ENCODE results near the gene ADGRB3.

Gene ADGRB3

GRCh38 chr6:69261010-69261409 lies 625.9 kb downstream of the ADGRB3 start:
- Histone ChIP-seq H3K79me2 (ENCODE audit: low read length) (no peaks in the 10 kb centered on the region), H3K4me3 (ENCODE audit: low read length) (no peak overlapping the region), H3K9me2 (replicated peaks; ENCODE audit: insufficient read depth, low read length) (no peaks in the 10 kb centered on the region), H3K4me2 (ENCODE audit: low read depth, low read length) (no peak overlapping the region), H3K36me3 (replicated peaks; ENCODE audit: insufficient read depth, low read length) (no peaks in the 10 kb centered on the region), H3F3A (ENCODE audit: insufficient read depth, low read length) (no peaks in the 10 kb centered on the region), H3K9ac (ENCODE audit: low read length) (no peak overlapping the region), H3K9me3 (replicated peaks; ENCODE audit: insufficient read depth, low read length) (no peaks in the 10 kb centered on the region), H2AFZ (ENCODE audit: low read length) (no peak overlapping the region), H3K4me1 (ENCODE audit: low read length) (no peaks in the 10 kb centered on the region), H3K27ac (ENCODE audit: low read length) (no peak overlapping the region), H4K20me1 (ENCODE audit: insufficient read depth, low read length) (no peaks in the 10 kb centered on the region), H3K27me3 (replicated peaks; ENCODE audit: insufficient read depth, low read length) (no peaks in the 10 kb centered on the region)
- DNase-seq: no peak
- no peak for TF ChIP-seq EZH2 (optimal IDR thresholded peaks at IDR 0.05; ENCODE audit: low read depth, low read length)

GRCh38 chr6:69263297-69263696 lies 628.2 kb downstream of the ADGRB3 start:
- Histone ChIP-seq H3K36me3 (replicated peaks; ENCODE audit: insufficient read depth, low read length) (no peaks in the 10 kb centered on the region), H3K9me2 (replicated peaks; ENCODE audit: insufficient read depth, low read length) (no peaks in the 10 kb centered on the region), H3F3A (ENCODE audit: insufficient read depth, low read length) (no peaks in the 10 kb centered on the region), H3K4me3 (ENCODE audit: low read length) (no peak overlapping the region), H3K27ac (ENCODE audit: low read length) (no peak overlapping the region), H3K9me3 (replicated peaks; ENCODE audit: insufficient read depth, low read length) (no peaks in the 10 kb centered on the region), H3K9ac (ENCODE audit: low read length) (no peak overlapping the region), H3K4me2 (ENCODE audit: low read depth, low read length) (no peak overlapping the region), H3K27me3 (replicated peaks; ENCODE audit: insufficient read depth, low read length) (no peaks in the 10 kb centered on the region), H4K20me1 (ENCODE audit: insufficient read depth, low read length) (no peaks in the 10 kb centered on the region), H3K79me2 (ENCODE audit: low read length) (no peaks in the 10 kb centered on the region), H3K4me1 (ENCODE audit: low read length) (no peaks in the 10 kb centered on the region), H2AFZ (ENCODE audit: low read length) (no peak overlapping the region)
- TF ChIP-seq EZH2phosphoT487 (IDR thresholded peaks at IDR 0.05; ENCODE audit: low read length): no peak
- TF ChIP-seq EZH2 (optimal IDR thresholded peaks at IDR 0.05; ENCODE audit: low read depth, low read length): no peak
- no peak for TF ChIP-seq CTCF (IDR thresholded peaks at IDR 0.05; ENCODE audit: low read length)
- DNase-seq: no peak

- no peaks in the 10 kb centered on the region for H3K9me3 ChIP-seq (replicated peaks; ENCODE audit: insufficient read depth, low read length)
- H3K27me3 ChIP-seq (replicated peaks; ENCODE audit: insufficient read depth, low read length): no peaks in the 10 kb centered on the region
- H3K4me3 ChIP-seq (ENCODE audit: low read length): no peak overlapping the region
- no peaks in the 10 kb centered on the region for H3F3A ChIP-seq (ENCODE audit: insufficient read depth, low read length)
- H3K36me3 ChIP-seq (replicated peaks; ENCODE audit: insufficient read depth, low read length): no peaks in the 10 kb centered on the region
- DNase-seq: no peak
- no peak overlapping the region for H3K4me2 ChIP-seq (ENCODE audit: low read depth, low read length)
- H3K9ac ChIP-seq (ENCODE audit: low read length): no peak overlapping the region
- no peak overlapping the region for H2AFZ ChIP-seq (ENCODE audit: low read length)
- TF ChIP-seq CTCF (IDR thresholded peaks at IDR 0.05; ENCODE audit: low read length): no peak
- TF ChIP-seq EZH2phosphoT487 (IDR thresholded peaks at IDR 0.05; ENCODE audit: low read length): no peak
- TF ChIP-seq EZH2 (optimal IDR thresholded peaks at IDR 0.05; ENCODE audit: low read depth, low read length): no peak
- H3K9me2 ChIP-seq (replicated peaks; ENCODE audit: insufficient read depth, low read length): no peaks in the 10 kb centered on the region
- no peaks in the 10 kb centered on the region for H3K4me1 ChIP-seq (ENCODE audit: low read length)
- H4K20me1 ChIP-seq (ENCODE audit: insufficient read depth, low read length): no peaks in the 10 kb centered on the region
- H3K79me2 ChIP-seq (ENCODE audit: low read length): no peaks in the 10 kb centered on the region
- no peak overlapping the region for H3K27ac ChIP-seq (ENCODE audit: low read length)
Measured at GRCh38 chr6:69265090-69265489, 630.0 kb downstream of the ADGRB3 start.

- Histone ChIP-seq H3K27ac (ENCODE audit: low read length) (no peak overlapping the region), H3F3A (ENCODE audit: insufficient read depth, low read length) (no peaks in the 10 kb centered on the region), H3K79me2 (ENCODE audit: low read length) (no peaks in the 10 kb centered on the region), H3K9ac (ENCODE audit: low read length) (no peak overlapping the region), H3K9me3 (replicated peaks; ENCODE audit: insufficient read depth, low read length) (no peaks in the 10 kb centered on the region), H4K20me1 (ENCODE audit: insufficient read depth, low read length) (no peaks in the 10 kb centered on the region), H3K4me2 (ENCODE audit: low read depth, low read length) (no peak overlapping the region), H2AFZ (ENCODE audit: low read length) (no peak overlapping the region), H3K4me1 (ENCODE audit: low read length) (no peaks in the 10 kb centered on the region), H3K27me3 (replicated peaks; ENCODE audit: insufficient read depth, low read length) (no peaks in the 10 kb centered on the region), H3K9me2 (replicated peaks; ENCODE audit: insufficient read depth, low read length) (no peaks in the 10 kb centered on the region), H3K36me3 (replicated peaks; ENCODE audit: insufficient read depth, low read length) (no peaks in the 10 kb centered on the region), H3K4me3 (ENCODE audit: low read length) (no peak overlapping the region)
- TF ChIP-seq CTCF (IDR thresholded peaks at IDR 0.05; ENCODE audit: low read length): no peak
- no peak for TF ChIP-seq EZH2 (optimal IDR thresholded peaks at IDR 0.05; ENCODE audit: low read depth, low read length)
- no peak for TF ChIP-seq EZH2phosphoT487 (IDR thresholded peaks at IDR 0.05; ENCODE audit: low read length)
- DNase-seq: no peak
Measured at GRCh38 chr6:69265706-69266105, 630.6 kb downstream of the ADGRB3 start.
